Measurements from ENCODE around the gene DHRS2. TPM values are rescaled to one million over a fixed set of nuclear protein-coding genes. Genes with fewer than 3 reads are reported as not detected.

DHRS2 gene
- total and polyA plus RNA-seq, 10 of the 15 experiments (the other 5 are each of a cell fraction or from before 2014, with no cell fraction given) = 0.09 to 1.8 (median 0.73) TPM; not detected in 1

GRCh38 chr14:23640524-23641141 lies 4.5 kb downstream of the DHRS2 start:
- Histone ChIP-seq H3K4me2 (ENCODE audit: control insufficient read depth, insufficient read depth) (no peak overlapping the region), H3K4me3 (no peak overlapping the region), H3K36me3 (ENCODE audit: control insufficient read depth in 2 of 2, insufficient read depth in 2 of 2, low read length in 1 of 2) (no peaks in the 10 kb centered on the region), H3K9ac (ENCODE audit: control insufficient read depth, insufficient read depth, low read length) (no peak overlapping the region), H3K27me3 (replicated peaks in 1 of 2; ENCODE audit: control insufficient read depth in 2 of 2, insufficient read depth in 2 of 2, low read length in 1 of 2) (no peaks in the 10 kb centered on the region), H2AFZ (ENCODE audit: control insufficient read depth, low read depth, low read length) (no peak overlapping the region), H4K20me1 (ENCODE audit: control insufficient read depth, insufficient read depth) (no peaks in the 10 kb centered on the region), H3K9me3 (replicated peaks; ENCODE audit: control insufficient read depth, insufficient read depth, low read length) (no peaks in the 10 kb centered on the region; the same call in 2 of the 3 replicates), H3K27ac (ENCODE audit: control insufficient read depth, insufficient read depth) (no peak overlapping the region), H3K4me1 (ENCODE audit: control insufficient read depth, insufficient read depth, low read length) (no peaks in the 10 kb centered on the region), H3K79me2 (ENCODE audit: control insufficient read depth, insufficient read depth, low read length) (no peaks in the 10 kb centered on the region)
- ChIA-PET SMC1A (ENCODE audit: uncharacterized antibody, unreplicated experiment) (no interaction called here), CTCF (interaction anchor here (0.8 to 2.8 kb wide), 2 partner anchors 9 to 52 kb away, joined by 3 to 27 read pairs; no protein-coding TSS in a partner anchor), RAD21 (ENCODE audit: unreplicated experiment) (interaction anchor here (1.3 to 1.6 kb wide), 2 partner anchors 9 to 52 kb away, joined by 3 to 5 read pairs; no protein-coding TSS in a partner anchor), POLR2A (no interaction called here)
- no TSS peak for BruUV-seq (replicated peaks)
- in situ Hi-C loops (cut with MboI) = no loop called here
- TF ChIP-seq SMAD5 (IDR thresholded peaks at IDR 0.05; ENCODE audit: low read depth) = no peak
- no peak for TF ChIP-seq CBX3 (IDR thresholded peaks at IDR 0.05; ENCODE audit: borderline replicate concordance, low read depth)
- TF ChIP-seq NR2C2 (IDR thresholded peaks at IDR 0.05; ENCODE audit: borderline replicate concordance, control insufficient read depth, insufficient read length, low read depth) = no peak
- TF ChIP-seq SREBF2 (IDR thresholded peaks at IDR 0.05; ENCODE audit: low read length) = no peak
- intact Hi-C loops (cut with micrococcal nuclease; ENCODE audit: unreplicated experiment) = no loop called here
- 53% methylated on average over 5 of the region's 5 CpGs for whole genome bisulfite sequencing (ENCODE audit: insufficient coverage, insufficient replicate concordance, low lambda C conversion rate, missing lambda C conversion rate)
- no peak for DNase-seq (ENCODE audit: low read depth, low spot score)
- ATAC-seq = no peak
- no peak for FAIRE-seq

- H3K36me3 ChIP-seq (ENCODE audit: control insufficient read depth in 2 of 2, insufficient read depth in 2 of 2, low read length in 1 of 2) = no peaks in the 10 kb centered on the region
- 82% methylated on average over 4 of the region's 4 CpGs for WGBS (ENCODE audit: insufficient coverage, insufficient replicate concordance, low lambda C conversion rate, missing lambda C conversion rate)
- FAIRE-seq (no peak), DNase-seq (ENCODE audit: low read depth, low spot score) (no peak), ATAC-seq (no peak)
- H3K9ac ChIP-seq (ENCODE audit: control insufficient read depth, insufficient read depth, low read length) = no peak overlapping the region
- no peaks in the 10 kb centered on the region for H4K20me1 ChIP-seq (ENCODE audit: control insufficient read depth, insufficient read depth)
- intact Hi-C loops (cut with micrococcal nuclease; ENCODE audit: unreplicated experiment) (no loop called here), in situ Hi-C loops (cut with MboI) (no loop called here)
- POLR2A ChIA-PET = no interaction called here
- no peaks in the 10 kb centered on the region for H3K27me3 ChIP-seq (replicated peaks in 1 of 2; ENCODE audit: control insufficient read depth in 2 of 2, insufficient read depth in 2 of 2, low read length in 1 of 2)
- H3K27ac ChIP-seq (ENCODE audit: control insufficient read depth, insufficient read depth) = no peak overlapping the region
- no peaks in the 10 kb centered on the region for H3K9me3 ChIP-seq (replicated peaks; ENCODE audit: control insufficient read depth, insufficient read depth, low read length)
- H3K79me2 ChIP-seq (ENCODE audit: control insufficient read depth, insufficient read depth, low read length) = no peaks in the 10 kb centered on the region
- SMC1A ChIA-PET (ENCODE audit: uncharacterized antibody, unreplicated experiment) = interaction anchor here (1.4 kb wide), 1 partner anchor 10 kb away, joined by 8 read pairs; no protein-coding TSS in a partner anchor
- CTCF ChIA-PET = interaction anchor here (0.7 to 2.8 kb wide), 4 partner anchors 10 to 52 kb away, joined by 3 to 27 read pairs (median 4); no protein-coding TSS in a partner anchor
- H3K4me3 ChIP-seq = no peak overlapping the region
- RAD21 ChIA-PET (ENCODE audit: unreplicated experiment) = interaction anchor here (1.3 to 1.6 kb wide), 2 partner anchors 9 to 52 kb away, joined by 3 to 5 read pairs; no protein-coding TSS in a partner anchor
- no peak overlapping the region for H2AFZ ChIP-seq (ENCODE audit: control insufficient read depth, low read depth, low read length)
- H3K4me1 ChIP-seq (ENCODE audit: control insufficient read depth, insufficient read depth, low read length) = no peaks in the 10 kb centered on the region
- no peak overlapping the region for H3K4me2 ChIP-seq (ENCODE audit: control insufficient read depth, insufficient read depth)
- no TSS peak for BruUV-seq (replicated peaks)
- no peak for TF ChIP-seq NFYB (IDR thresholded peaks at IDR 0.05; ENCODE audit: insufficient read depth, low read depth, low read length)
- TF ChIP-seq MEF2B (IDR thresholded peaks at IDR 0.05; ENCODE audit: partially characterized antibody, poor library complexity, severe bottlenecking) = no peak
- no peak for TF ChIP-seq CUX1 (IDR thresholded peaks at IDR 0.05; ENCODE audit: insufficient replicate concordance, low read depth, low read length)
- TF ChIP-seq JUNB (IDR thresholded peaks at IDR 0.05) = no peak
- no peak for TF ChIP-seq BCL11A (IDR thresholded peaks at IDR 0.05; ENCODE audit: low read depth, low read length)
- no peak for TF ChIP-seq SMAD5 (IDR thresholded peaks at IDR 0.05; ENCODE audit: low read depth)
- TF ChIP-seq CREB1 (IDR thresholded peaks at IDR 0.05; ENCODE audit: low read depth) = no peak
- no peak for TF ChIP-seq RAD51 (IDR thresholded peaks at IDR 0.05)
These were observed 5.2 kb downstream of the DHRS2 start for GRCh38 chr14:23641180-23641914.

Measured in GM12878 (cell line).